GM23248 (cell line): ENCODE measurements around the gene GSTM1.
"Not testable (repeated sequence)": the region's sequence is repeated elsewhere in the genome, so short reads cannot be mapped to it uniquely, and the experiment has no call there.

Experiments
- EZH2 ChIP-seq: fragments of 200-600 bp; sonication (generic); IDR thresholded peaks from 2 replicates; pipeline ENCODE4 v1.6.1; 2018; ENCODE audit warnings: antibody characterized with exemption, mild to moderate bottlenecking; ENCODE audit not compliant: insufficient read depth, poor library complexity, severe bottlenecking
- EZH2phosphoT487 ChIP-seq: fragments of 200-600 bp; sonication (generic); IDR thresholded peaks from 2 replicates; pipeline ENCODE4 v1.6.1; 2018; ENCODE audit warnings: antibody characterized with exemption, moderate library complexity, mild to moderate bottlenecking, low read depth; ENCODE audit not compliant: insufficient read depth

- TF ChIP-seq EZH2, EZH2phosphoT487: not testable (repeated sequence)
Observed at GRCh38 chr1:109669949-109670302, 17.7 kb upstream of the GSTM1 start.
